ENCODE results near the gene AQP10. TPM values are rescaled to one million over a fixed set of nuclear protein-coding genes. Genes with fewer than 3 reads are reported as not detected.
A peak's percentile ranks its signal among the peaks of the same experiment; 100 is the strongest.

Gene AQP10
- total RNA-seq, 4 donors from 2014 or later: not detected

DNA sequence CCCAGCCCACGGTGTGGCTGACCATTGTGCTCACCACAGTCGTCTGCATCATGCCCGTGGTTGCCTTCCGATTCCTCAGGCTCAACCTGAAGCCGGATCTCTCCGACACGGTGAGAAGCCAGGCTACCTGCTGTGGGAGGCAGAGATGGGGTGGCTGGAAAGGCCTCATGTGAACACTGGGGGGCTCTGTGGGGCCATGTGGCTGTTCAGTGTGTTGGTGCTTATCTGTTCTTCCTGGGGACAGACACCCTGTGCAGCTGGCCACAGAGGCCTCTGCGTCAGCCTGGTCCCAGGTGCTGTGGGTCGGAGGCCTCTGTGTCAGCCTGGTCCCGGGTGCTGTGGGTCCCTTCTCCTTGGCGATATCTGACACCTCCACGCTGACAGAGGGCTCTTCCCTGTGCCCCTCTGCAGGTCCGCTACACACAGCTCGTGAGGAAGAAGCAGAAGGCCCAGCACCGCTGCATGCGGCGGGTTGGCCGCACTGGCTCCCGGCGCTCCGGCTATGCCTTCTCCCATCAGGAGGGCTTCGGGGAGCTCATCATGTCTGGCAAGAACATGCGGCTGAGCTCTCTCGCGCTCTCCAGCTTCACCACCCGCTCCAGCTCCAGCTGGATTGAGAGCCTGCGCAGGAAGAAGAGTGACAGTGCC, 27.7 kb downstream of the AQP10 start:
- no peak for DNase-seq
- Histone ChIP-seq H3K27me3 (no peaks in the 10 kb centered on the region), H3K36me3 (no peaks in the 10 kb centered on the region), H3K4me3 (no peak overlapping the region), H3K9me3 (no peaks in the 10 kb centered on the region), H3K27ac (no peak overlapping the region), H3K4me1 (peaks cover 0 to 5% of the 10 kb centered on the region in 2 donors)
- TF ChIP-seq, protein P1, sequence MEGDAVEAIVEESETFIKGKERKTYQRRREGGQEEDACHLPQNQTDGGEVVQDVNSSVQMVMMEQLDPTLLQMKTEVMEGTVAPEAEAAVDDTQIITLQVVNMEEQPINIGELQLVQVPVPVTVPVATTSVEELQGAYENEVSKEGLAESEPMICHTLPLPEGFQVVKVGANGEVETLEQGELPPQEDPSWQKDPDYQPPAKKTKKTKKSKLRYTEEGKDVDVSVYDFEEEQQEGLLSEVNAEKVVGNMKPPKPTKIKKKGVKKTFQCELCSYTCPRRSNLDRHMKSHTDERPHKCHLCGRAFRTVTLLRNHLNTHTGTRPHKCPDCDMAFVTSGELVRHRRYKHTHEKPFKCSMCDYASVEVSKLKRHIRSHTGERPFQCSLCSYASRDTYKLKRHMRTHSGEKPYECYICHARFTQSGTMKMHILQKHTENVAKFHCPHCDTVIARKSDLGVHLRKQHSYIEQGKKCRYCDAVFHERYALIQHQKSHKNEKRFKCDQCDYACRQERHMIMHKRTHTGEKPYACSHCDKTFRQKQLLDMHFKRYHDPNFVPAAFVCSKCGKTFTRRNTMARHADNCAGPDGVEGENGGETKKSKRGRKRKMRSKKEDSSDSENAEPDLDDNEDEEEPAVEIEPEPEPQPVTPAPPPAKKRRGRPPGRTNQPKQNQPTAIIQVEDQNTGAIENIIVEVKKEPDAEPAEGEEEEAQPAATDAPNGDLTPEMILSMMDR (IDR thresholded peaks at IDR 0.05): no peak
- TF ChIP-seq POLR2A (IDR thresholded peaks at IDR 0.05): no peak
- intact Hi-C loops (cut with DNase I; ENCODE audit: low total_unique reads): no loop called here

DNA sequence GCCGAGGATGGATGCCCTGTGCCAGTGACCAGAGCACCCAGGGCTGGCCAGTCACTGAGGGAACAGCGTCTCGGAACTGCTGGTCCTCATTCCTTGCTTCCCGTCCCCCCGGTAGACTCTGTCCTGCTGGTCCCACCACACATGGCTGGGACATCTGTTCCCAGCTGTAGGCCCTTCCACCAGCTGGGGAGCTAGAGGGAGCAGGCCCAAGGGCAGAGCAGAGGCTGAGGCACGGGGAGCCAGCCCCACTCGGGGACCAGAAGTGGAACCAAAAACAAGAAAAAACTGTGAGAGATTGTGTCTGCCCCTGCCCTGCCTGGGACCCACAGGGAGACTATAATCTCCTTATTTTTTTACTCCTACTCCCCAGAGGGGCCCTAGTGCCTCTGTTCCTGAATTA, 28.2 kb downstream of the AQP10 start:
- Histone ChIP-seq H3K27me3 (no peaks in the 10 kb centered on the region), H3K27ac (no peak overlapping the region), H3K9me3 (no peaks in the 10 kb centered on the region), H3K4me3 (no peak overlapping the region), H3K4me1 (peaks cover 0 to 5% of the 10 kb centered on the region in 2 donors), H3K36me3 (no peaks in the 10 kb centered on the region)
- TF ChIP-seq POLR2A (IDR thresholded peaks at IDR 0.05): no peak
- TF ChIP-seq, protein P1 (IDR thresholded peaks at IDR 0.05): no peak
- no peak for DNase-seq
- intact Hi-C loops (cut with DNase I; ENCODE audit: low total_unique reads): no loop called here

DNA sequence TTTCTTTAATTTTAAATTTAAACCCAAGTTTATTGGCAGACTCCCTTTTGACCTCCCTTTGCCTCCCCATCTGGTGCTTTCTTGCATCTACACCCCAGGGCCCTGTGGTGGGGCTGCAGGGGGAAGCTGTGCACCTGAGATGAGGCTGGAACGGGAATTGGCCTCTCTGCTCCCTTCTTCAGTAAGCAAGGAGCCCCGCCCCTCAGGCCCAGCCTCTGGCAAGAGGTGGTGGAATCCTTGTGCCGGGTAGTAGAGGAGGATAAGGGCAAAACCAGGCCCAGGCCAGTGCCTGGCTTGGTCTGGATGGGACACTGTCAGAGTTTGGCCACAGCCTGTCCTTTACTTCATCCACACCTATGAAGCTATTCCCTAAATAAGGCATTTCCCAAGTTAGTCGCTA, 29.5 kb downstream of the AQP10 start:
- H3K27ac ChIP-seq: no peak overlapping the region
- no peaks in the 10 kb centered on the region for H3K9me3 ChIP-seq
- TF ChIP-seq, protein P1 (IDR thresholded peaks at IDR 0.05): no peak
- TF ChIP-seq POLR2A (IDR thresholded peaks at IDR 0.05): no peak
- DNase-seq: no peak
- H3K36me3 ChIP-seq: no peaks in the 10 kb centered on the region
- intact Hi-C loops (cut with DNase I; ENCODE audit: low total_unique reads): no loop called here
- no peaks in the 10 kb centered on the region for H3K27me3 ChIP-seq
- H3K4me3 ChIP-seq: no peak overlapping the region
- peaks cover 0 to 5% of the 10 kb centered on the region in 2 donors for H3K4me1 ChIP-seq

DNA sequence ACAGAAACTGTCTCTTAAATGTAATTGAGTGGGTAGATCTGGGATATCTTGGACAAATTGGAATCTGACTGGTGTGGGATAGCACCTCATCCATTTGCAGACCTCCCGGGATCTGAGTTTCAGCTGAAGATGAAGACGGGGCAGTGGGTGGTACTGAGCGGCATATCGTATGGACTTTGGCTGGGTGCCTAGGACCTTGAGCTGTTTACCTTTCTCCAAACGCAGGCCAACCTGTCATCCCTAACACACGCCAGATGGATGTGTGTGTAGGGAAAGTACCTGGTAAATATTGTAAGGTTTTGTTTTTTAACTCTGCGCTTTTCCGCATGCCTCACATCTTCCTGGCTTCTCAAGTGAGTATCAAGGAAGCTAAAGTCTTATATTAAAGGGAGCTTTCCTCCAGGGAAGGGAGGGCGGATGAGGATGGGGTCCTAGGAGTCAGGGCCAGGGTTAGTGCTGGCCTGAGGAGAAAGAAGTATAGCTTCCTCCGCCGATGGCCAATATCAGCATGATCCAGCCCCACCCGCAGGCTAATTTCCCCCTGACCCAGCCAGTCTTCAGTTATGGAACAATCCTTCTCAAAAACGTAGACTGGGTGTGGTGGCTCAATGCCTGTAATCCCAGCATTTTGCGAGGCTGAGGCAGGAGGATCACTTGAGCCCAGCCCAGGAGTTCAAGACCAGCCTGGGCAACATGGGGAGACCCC, 30.6 kb downstream of the AQP10 start:
- no peaks in the 10 kb centered on the region for H3K27me3 ChIP-seq
- no peaks in the 10 kb centered on the region for H3K9me3 ChIP-seq
- TF ChIP-seq POLR2A (IDR thresholded peaks at IDR 0.05): no peak
- TF ChIP-seq, protein P1 (IDR thresholded peaks at IDR 0.05): no peak
- no peak overlapping the region for H3K27ac ChIP-seq
- no peaks in the 10 kb centered on the region for H3K36me3 ChIP-seq
- peaks cover 0 to 5% of the 10 kb centered on the region in 2 donors for H3K4me1 ChIP-seq
- no peak for DNase-seq
- no peak overlapping the region for H3K4me3 ChIP-seq
- intact Hi-C loops (cut with DNase I; ENCODE audit: low total_unique reads): no loop called here

DNA sequence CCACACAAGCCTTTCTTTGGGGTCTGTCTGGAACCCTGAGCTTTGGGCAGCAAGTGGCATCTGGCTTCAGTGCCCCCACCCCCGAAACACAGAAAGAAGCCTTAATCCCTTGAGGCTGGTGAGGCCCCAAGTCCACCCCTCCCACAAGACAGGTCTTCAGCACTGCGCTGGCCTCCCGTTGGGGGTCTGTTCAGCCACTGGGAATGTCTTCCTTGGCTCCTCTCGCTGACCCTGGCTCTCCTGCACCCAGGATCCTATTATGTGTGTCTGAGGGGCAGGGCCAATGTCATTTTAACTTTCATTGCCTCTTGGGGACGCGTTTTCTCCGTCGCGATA, 31.3 kb downstream of the AQP10 start:
- H3K27ac ChIP-seq: peak overlapping the region; percentile 60 to 65
- H3K36me3 ChIP-seq: no peaks in the 10 kb centered on the region
- DNase-seq: no peak
- peak overlapping the region; percentile 27 to 32 for H3K4me3 ChIP-seq
- intact Hi-C loops (cut with DNase I; ENCODE audit: low total_unique reads): no loop called here
- peaks cover 0 to 5% of the 10 kb centered on the region in 2 donors for H3K4me1 ChIP-seq
- H3K9me3 ChIP-seq: no peaks in the 10 kb centered on the region
- no peak for TF ChIP-seq POLR2A (IDR thresholded peaks at IDR 0.05)
- TF ChIP-seq, protein P1 (IDR thresholded peaks at IDR 0.05): no peak
- H3K27me3 ChIP-seq: no peaks in the 10 kb centered on the region
